Esophagus muscularis mucosa (tissue), 2 donors: Measurements from ENCODE around the gene SLC38A10.

ENCODE experiments used
- EP300 ChIP-seq: sonication (generic); formaldehyde crosslinking; IDR thresholded peaks from one replicate; pipeline ENCODE4 v1.6.1; 2017; ENCODE audit warnings: antibody characterized with exemption
- POLR2A ChIP-seq: fragments of 450-650 bp; IDR thresholded peaks from one replicate; pipeline ENCODE4 v1.6.1; 2017; ENCODE audit warnings: antibody characterized with exemption, moderate library complexity, mild to moderate bottlenecking, low read depth

GRCh38 chr17:81306898-81307510, 11.9 kb upstream of the SLC38A10 start:
- TF ChIP-seq EP300 (no peak), POLR2A (no peak)
